T-cell (primary cell): Measurements from ENCODE around the gene ELN. TPM values are rescaled to one million over a fixed set of nuclear protein-coding genes. Genes with fewer than 3 reads are reported as not detected.

Experiments used
- ATAC-seq, 4 experiments: fragments of 200-7000 bp in 3 of 4; fragments of 150-1000 bp in 1 of 4; cut with Tn5 transposase; replicated peaks in 1 of 4; 1 replicate in 3 of 4; 2 replicates in 1 of 4; pipeline ENCODE4 v1.10.0; 2021; ENCODE audit warnings: moderate library complexity in 3 of 4, mild to moderate bottlenecking in 2 of 4, moderate number of reproducible peaks in 1 of 4
- CTCF ChIA-PET, 2 donors: fragments of 300-600 bp; sonication (Branson Sonifier 250); formaldehyde crosslinking; loops; one replicate each; lab custom pipeline; 2022; ENCODE audit warnings: antibody characterized with exemption in 2 of 2; lab: Charles Lee
- POLR2A ChIA-PET, 2 donors: fragments of 300-600 bp; sonication (Branson Sonifier 250); formaldehyde crosslinking; loops; one replicate each; lab custom pipeline; 2022; ENCODE audit warnings: antibody characterized with exemption in 2 of 2; lab: Charles Lee
- DNase-seq, 35 experiments: peaks; one replicate each; pipeline versions ENCODE4 v3.0.0 to v3.0.0-alpha.2; 2013 to 2023
- H3K27ac ChIP-seq: one replicate; pipeline ENCODE4 v1.5.1; 2013; ENCODE audit warnings: low read length
- H3K27me3 ChIP-seq, 2 experiments: replicated peaks in 1 of 2; 1 replicate in 1 of 2; 2 replicates in 1 of 2; pipeline versions ENCODE4 v1.6.1 to v1.7.0; 2013; ENCODE audit warnings: low read length in 1 of 2, mixed read lengths in 1 of 2; ENCODE audit not compliant: control insufficient read depth in 2 of 2, insufficient read depth in 2 of 2; ENCODE audit errors: extremely low read depth in 1 of 2
- H3K36me3 ChIP-seq, 2 donors: 1 replicate in 1 of 2; 2 replicates in 1 of 2; pipeline versions ENCODE4 v1.6.1 to v1.7.0; 2013; ENCODE audit warnings: low read length in 1 of 2; ENCODE audit not compliant: control insufficient read depth in 2 of 2, insufficient read depth in 1 of 2; ENCODE audit errors: extremely low read depth in 1 of 2
- H3K4me1 ChIP-seq, 2 experiments: 1 replicate in 1 of 2; 2 replicates in 1 of 2; pipeline versions ENCODE4 v1.6.1 to v1.7.0; 2013; ENCODE audit warnings: low read length in 2 of 2, mixed read lengths in 1 of 2; ENCODE audit not compliant: insufficient read depth in 2 of 2, control insufficient read depth in 1 of 2; ENCODE audit errors: extremely low read depth in 1 of 2
- H3K4me3 ChIP-seq, 2 donors: 1 replicate in 1 of 2; 2 replicates in 1 of 2; pipeline versions ENCODE4 v1.5.1 to v1.7.0; 2013; ENCODE audit warnings: mild to moderate bottlenecking in 2 of 2, low read length in 1 of 2, moderate library complexity in 1 of 2; ENCODE audit not compliant: control insufficient read depth in 1 of 2; ENCODE audit errors: extremely low read depth in 1 of 2
- H3K9me3 ChIP-seq: 2 replicates; pipeline ENCODE4 v1.7.0; 2013
- H3K27ac Mint-ChIP-seq, 2 donors: one replicate each; pipeline ENCODE4 v1.8.0; 2020 to 2021; ENCODE audit warnings: mild to moderate bottlenecking in 2 of 2, mixed read lengths in 2 of 2
- H3K27me3 Mint-ChIP-seq, 2 donors: one replicate each; pipeline ENCODE4 v1.8.0; 2021 to 2022; ENCODE audit warnings: mixed read lengths in 2 of 2
- H3K36me3 Mint-ChIP-seq: one replicate; pipeline ENCODE4 v1.8.0; 2021; ENCODE audit warnings: mixed read lengths
- H3K4me1 Mint-ChIP-seq, 3 donors: one replicate each; pipeline ENCODE4 v1.8.0; 2020 to 2022; ENCODE audit warnings: mixed read lengths in 3 of 3, mild to moderate bottlenecking in 1 of 3
- H3K4me3 Mint-ChIP-seq, 3 donors: one replicate each; pipeline ENCODE4 v1.8.0; 2020 to 2022; ENCODE audit warnings: mild to moderate bottlenecking in 3 of 3, mixed read lengths in 3 of 3, moderate library complexity in 3 of 3
- H3K9me3 Mint-ChIP-seq, 3 donors: one replicate each; pipeline ENCODE4 v1.8.0; 2020 to 2022; ENCODE audit warnings: mixed read lengths in 3 of 3
- WGBS: methylation state at CpG from one replicate; pipeline ENCODE4 v1.1.5; 2013; ENCODE audit warnings: missing lambda C conversion rate; ENCODE audit not compliant: insufficient coverage; 5-methylcytosine and 5-hydroxymethylcytosine counted together
- total RNA-seq, 35 experiments: library from RNA in 6 of 35; stranded (reverse) in 6 of 35; fragments of 120-200 nt in 1 of 35; gene quantifications; one replicate each; pipeline versions ENCODE4 v1.2.1 to v1.2.4 and lab custom pipeline; 2013 to 2026

ELN gene
- total RNA-seq, 5 donors from 2014 or later (not counting 1 experiment from before 2014, with no cell fraction given): 0.22 to 0.56 (median 0.44) TPM; not detected in 2

GRCh38 chr7:73999664-74000435, 28.1 kb upstream of the ELN start:
- Mint-ChIP-seq H3K4me1 (peaks cover 8 to 14% (median 10%) of the 10 kb centered on the region in 3 donors), H3K4me3 (no peak overlapping the region), H3K9me3 (peaks cover 0 to 7% (median 6%) of the 10 kb centered on the region in 3 donors), H3K27me3 (peaks cover 5 to 8% of the 10 kb centered on the region in 2 donors), H3K27ac (no peak overlapping the region), H3K36me3 (no peaks in the 10 kb centered on the region)
- Histone ChIP-seq H3K9me3 (no peaks in the 10 kb centered on the region), H3K4me3 (no peak overlapping the region), H3K4me1 (peaks cover 0 to 7% of the 10 kb centered on the region in 2 experiments), H3K36me3 (no peaks in the 10 kb centered on the region), H3K27me3 (peaks cover 0 to 40% of the 10 kb centered on the region in 2 experiments), H3K27ac (no peak overlapping the region)
- ChIA-PET POLR2A (no interaction called here), CTCF (no interaction called here)
- no peak for ATAC-seq
- DNase-seq: no peak
- WGBS: 87% methylated on average over 4 of the region's 26 CpGs

GRCh38 chr7:74000489-74001149, 27.4 kb upstream of the ELN start:
- no peak for DNase-seq
- Histone ChIP-seq H3K36me3 (no peaks in the 10 kb centered on the region), H3K4me3 (no peak overlapping the region), H3K27me3 (peaks cover 0 to 40% of the 10 kb centered on the region in 2 experiments), H3K27ac (no peak overlapping the region), H3K4me1 (peaks cover 0 to 7% of the 10 kb centered on the region in 2 experiments), H3K9me3 (no peaks in the 10 kb centered on the region)
- no peak for ATAC-seq
- Mint-ChIP-seq H3K9me3 (no peaks in the 10 kb centered on the region), H3K36me3 (no peaks in the 10 kb centered on the region), H3K4me1 (peaks cover 8 to 14% (median 10%) of the 10 kb centered on the region in 3 donors), H3K27me3 (peaks cover 5 to 8% of the 10 kb centered on the region in 2 donors), H3K27ac (no peak overlapping the region), H3K4me3 (no peak overlapping the region)
- ChIA-PET POLR2A (no interaction called here), CTCF (no interaction called here)
- WGBS: 83% methylated on average over 15 of the region's 17 CpGs

GRCh38 chr7:74001150-74001494, 26.9 kb upstream of the ELN start:
- CTCF ChIA-PET: no interaction called here
- POLR2A ChIA-PET: no interaction called here
- H3K36me3 ChIP-seq: no peaks in the 10 kb centered on the region
- no peak overlapping the region for H3K27ac ChIP-seq
- ATAC-seq (no peak), DNase-seq (no peak)
- H3K4me1 Mint-ChIP-seq: peaks cover 8 to 14% (median 10%) of the 10 kb centered on the region in 3 donors
- peaks cover 5 to 8% of the 10 kb centered on the region in 2 donors for H3K27me3 Mint-ChIP-seq
- H3K4me3 Mint-ChIP-seq: no peak overlapping the region
- no peak overlapping the region for H3K4me3 ChIP-seq
- peaks cover 0 to 7% of the 10 kb centered on the region in 2 experiments for H3K4me1 ChIP-seq
- H3K36me3 Mint-ChIP-seq: no peaks in the 10 kb centered on the region
- H3K27me3 ChIP-seq: peaks cover 0 to 36% of the 10 kb centered on the region in 2 experiments
- 20% methylated on average over 1 of the region's 4 CpGs for WGBS
- no peaks in the 10 kb centered on the region for H3K9me3 ChIP-seq
- H3K27ac Mint-ChIP-seq: no peak overlapping the region
- no peaks in the 10 kb centered on the region for H3K9me3 Mint-ChIP-seq

GRCh38 chr7:74002474-74003017, 25.4 kb upstream of the ELN start:
- no peak overlapping the region for H3K4me3 ChIP-seq
- no peaks in the 10 kb centered on the region for H3K36me3 Mint-ChIP-seq
- H3K27ac Mint-ChIP-seq: peak overlapping the region; percentile 12 to 27
- ATAC-seq (peak in 3 of 4 experiments; percentile 48 to 76 (median 63)), DNase-seq (peak in 2 of 35 experiments; percentile 5 to 39)
- ChIA-PET CTCF (no interaction called here), POLR2A (no interaction called here)
- no peaks in the 10 kb centered on the region for H3K9me3 Mint-ChIP-seq
- no peak overlapping the region for H3K27ac ChIP-seq
- peaks cover 0 to 7% of the 10 kb centered on the region in 2 experiments for H3K4me1 ChIP-seq
- peaks cover 0 to 27% of the 10 kb centered on the region in 2 experiments for H3K27me3 ChIP-seq
- H3K4me1 Mint-ChIP-seq: peaks cover 8 to 14% (median 10%) of the 10 kb centered on the region in 3 donors
- no peaks in the 10 kb centered on the region for H3K9me3 ChIP-seq
- no peaks in the 10 kb centered on the region for H3K36me3 ChIP-seq
- H3K4me3 Mint-ChIP-seq: no peak overlapping the region
- H3K27me3 Mint-ChIP-seq: peaks cover 4 to 5% of the 10 kb centered on the region in 2 donors
- 8% methylated on average over 14 of the region's 16 CpGs for WGBS

- H3K9me3 Mint-ChIP-seq: no peaks in the 10 kb centered on the region
- Histone ChIP-seq H3K27me3 (peaks cover 0 to 23% of the 10 kb centered on the region in 2 experiments), H3K36me3 (no peaks in the 10 kb centered on the region), H3K9me3 (no peaks in the 10 kb centered on the region), H3K27ac (no peak overlapping the region), H3K4me1 (peaks cover 0 to 7% of the 10 kb centered on the region in 2 experiments), H3K4me3 (no peak overlapping the region)
- peaks cover 8 to 14% (median 10%) of the 10 kb centered on the region in 3 donors for H3K4me1 Mint-ChIP-seq
- H3K27ac Mint-ChIP-seq: no peak overlapping the region
- H3K36me3 Mint-ChIP-seq: no peaks in the 10 kb centered on the region
- DNase-seq: no peak
- CTCF ChIA-PET: no interaction called here
- ATAC-seq: no peak
- POLR2A ChIA-PET: no interaction called here
- H3K27me3 Mint-ChIP-seq: peaks cover 5% of the 10 kb centered on the region in 2 donors
- 95% methylated on average over 8 of the region's 8 CpGs for WGBS
- H3K4me3 Mint-ChIP-seq: no peak overlapping the region
Measured at GRCh38 chr7:74003621-74004020, 24.4 kb upstream of the ELN start.

- no peak overlapping the region for H3K27ac ChIP-seq
- no peak overlapping the region for H3K4me3 Mint-ChIP-seq
- H3K36me3 ChIP-seq: no peaks in the 10 kb centered on the region
Measured at GRCh38 chr7:74006032-74006431, 21.9 kb upstream of the ELN start.

More at GRCh38 chr7:74006032-74006431, 21.9 kb upstream of the ELN start:
- ATAC-seq (no peak), DNase-seq (no peak)
- no peak overlapping the region for H3K4me3 ChIP-seq
- no peaks in the 10 kb centered on the region for H3K9me3 ChIP-seq
- Mint-ChIP-seq H3K27me3 (peaks cover 3 to 6% of the 10 kb centered on the region in 2 donors), H3K4me1 (peaks cover 8 to 14% (median 10%) of the 10 kb centered on the region in 3 donors), H3K36me3 (no peaks in the 10 kb centered on the region), H3K9me3 (no peaks in the 10 kb centered on the region), H3K27ac (no peak overlapping the region)
- ChIA-PET CTCF (interaction anchor here in 1 of 2 donors (0.5 kb wide), 1 partner anchor 9 kb away, joined by 3 read pairs; no protein-coding TSS in a partner anchor), POLR2A (no interaction called here)
- WGBS: 73% methylated on average over 4 of the region's 5 CpGs
- peaks cover 0 to 28% of the 10 kb centered on the region in 2 experiments for H3K27me3 ChIP-seq
- peaks cover 0 to 7% of the 10 kb centered on the region in 2 experiments for H3K4me1 ChIP-seq
